ENCODE measurements around the gene SERAC1. TPM values are rescaled to one million over a fixed set of nuclear protein-coding genes. Genes with fewer than 3 reads are reported as not detected.
A peak's percentile ranks its signal among the peaks of the same experiment; 100 is the strongest.

Gene SERAC1
- total RNA-seq, 1 experiment from 2014 or later = 7.6 TPM

DNA sequence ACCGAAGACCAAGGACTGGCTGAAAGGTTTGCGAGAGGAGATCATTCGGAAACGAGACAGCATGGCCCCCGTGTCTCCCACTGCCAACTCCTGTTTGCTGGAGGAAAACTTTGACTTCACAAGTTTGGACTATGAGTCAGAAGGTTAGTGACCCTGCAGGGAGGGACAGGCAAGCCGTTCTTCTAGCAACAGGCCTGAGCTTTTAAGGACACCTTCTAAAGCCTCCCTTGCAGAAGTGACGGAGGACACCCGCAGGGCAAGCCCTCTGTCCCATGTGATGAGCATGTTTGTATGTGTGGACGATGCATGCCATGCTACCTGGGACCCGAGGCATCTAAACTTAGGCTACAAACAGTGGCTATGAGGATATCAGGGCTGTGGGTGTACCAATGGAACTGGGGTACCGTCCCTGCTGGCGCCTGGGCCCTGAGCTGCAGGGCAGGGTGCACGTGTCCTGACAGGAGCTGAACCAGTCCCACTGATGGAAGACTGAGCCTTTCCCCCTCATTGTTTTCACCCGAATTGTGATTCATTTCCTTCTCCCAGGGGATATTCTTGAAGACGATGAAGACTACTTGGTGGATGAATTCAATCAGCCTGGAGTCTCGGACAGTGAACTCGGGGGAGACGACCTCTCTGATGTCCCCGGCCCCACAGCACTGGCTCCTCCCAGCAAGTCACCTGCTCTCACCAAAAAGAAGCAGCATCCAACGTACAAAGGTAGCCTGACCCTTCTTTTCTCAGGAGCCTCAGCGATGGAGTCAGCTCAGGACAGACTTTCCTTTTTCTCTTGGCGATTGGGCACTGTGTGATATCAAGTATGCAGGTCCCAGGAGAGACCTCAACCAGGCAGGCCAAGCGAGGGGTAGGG, 84.4 kb downstream of the SERAC1 start:
- Mint-ChIP-seq H3K27me3 (ENCODE audit: low read depth) (no peaks in the 10 kb centered on the region; the same call in 1 of the 2 replicates), H3K9me3 (no peaks in the 10 kb centered on the region), H3K36me3 (ENCODE audit: insufficient read depth in 1 of 3, low read depth in 3 of 3) (peaks cover 13 to 78% (median 19%) of the 10 kb centered on the region in 3 experiments; a peak in 6 of 7 replicates), H3K4me1 (no peaks in the 10 kb centered on the region), H3K4me3 (no peak overlapping the region), H3K27ac (peak overlapping the region in 2 of 3 experiments; percentile 34 to 70; a peak in 3 of 7 replicates)
- Histone ChIP-seq H3K4me2 (ENCODE audit: insufficient read depth, insufficient read length, low read length) (no peak overlapping the region), H3K23me2 (ENCODE audit: insufficient read length, low read depth, low read length, poor library complexity, severe bottlenecking) (no peaks in the 10 kb centered on the region), H3K18ac (ENCODE audit: insufficient read length, low read depth, low read length) (no peak overlapping the region), H2AFZ (ENCODE audit: low read length) (no peak overlapping the region), H3K23ac (ENCODE audit: insufficient read length, low read depth, low read length) (no peak overlapping the region), H2BK5ac (ENCODE audit: insufficient read length, low read length) (no peak overlapping the region), H3K56ac (ENCODE audit: insufficient read length, low read depth, low read length) (no peak overlapping the region), H3K14ac (ENCODE audit: insufficient read depth, low read length) (no peak overlapping the region), H4K5ac (ENCODE audit: insufficient read length, low read depth, low read length) (no peak overlapping the region), H3T11ph (ENCODE audit: low read length) (no peak overlapping the region), H3K9me3 (ENCODE audit: control insufficient read depth, low read depth, low read length) (no peaks in the 10 kb centered on the region), H2BK120ac (ENCODE audit: low read depth, low read length, poor library complexity, severe bottlenecking) (no peak overlapping the region), H3K9ac (ENCODE audit: extremely low read depth, insufficient read length, low read length) (no peak overlapping the region), H4K91ac (ENCODE audit: insufficient read length, low read depth, low read length) (no peak overlapping the region), H3K4me1 (ENCODE audit: insufficient read depth, low read length) (no peaks in the 10 kb centered on the region), H3K27me3 (ENCODE audit: insufficient read depth, low read length) (no peaks in the 10 kb centered on the region), H4K8ac (replicated peaks; ENCODE audit: insufficient read length, low read depth, low read length) (no peak overlapping the region), H2BK12ac (ENCODE audit: insufficient read length, low read depth, low read length) (no peak overlapping the region), H3K27ac (ENCODE audit: insufficient read length, low read depth, low read length) (no peak overlapping the region), H2BK20ac (ENCODE audit: low read depth, low read length, poor library complexity, severe bottlenecking) (no peak overlapping the region), H3K79me1 (ENCODE audit: insufficient read depth, low read depth, low read length, poor library complexity, severe bottlenecking) (no peaks in the 10 kb centered on the region), H2AK5ac (ENCODE audit: insufficient read length, low read length) (no peak overlapping the region), H3K4ac (ENCODE audit: low read depth, low read length) (no peak overlapping the region), H3K79me2 (ENCODE audit: insufficient read depth, low read length) (no peaks in the 10 kb centered on the region), H2BK15ac (ENCODE audit: low read depth, low read length) (no peak overlapping the region), H4K20me1 (ENCODE audit: control insufficient read depth, insufficient read depth, insufficient read length) (no peaks in the 10 kb centered on the region)
- DNase-seq = no peak
- no CpG with 5 or more reads among the region's 23 CpGs for WGBS (ENCODE audit: extremely low coverage, insufficient read length, low lambda C conversion rate)
- TF ChIP-seq, protein P1, sequence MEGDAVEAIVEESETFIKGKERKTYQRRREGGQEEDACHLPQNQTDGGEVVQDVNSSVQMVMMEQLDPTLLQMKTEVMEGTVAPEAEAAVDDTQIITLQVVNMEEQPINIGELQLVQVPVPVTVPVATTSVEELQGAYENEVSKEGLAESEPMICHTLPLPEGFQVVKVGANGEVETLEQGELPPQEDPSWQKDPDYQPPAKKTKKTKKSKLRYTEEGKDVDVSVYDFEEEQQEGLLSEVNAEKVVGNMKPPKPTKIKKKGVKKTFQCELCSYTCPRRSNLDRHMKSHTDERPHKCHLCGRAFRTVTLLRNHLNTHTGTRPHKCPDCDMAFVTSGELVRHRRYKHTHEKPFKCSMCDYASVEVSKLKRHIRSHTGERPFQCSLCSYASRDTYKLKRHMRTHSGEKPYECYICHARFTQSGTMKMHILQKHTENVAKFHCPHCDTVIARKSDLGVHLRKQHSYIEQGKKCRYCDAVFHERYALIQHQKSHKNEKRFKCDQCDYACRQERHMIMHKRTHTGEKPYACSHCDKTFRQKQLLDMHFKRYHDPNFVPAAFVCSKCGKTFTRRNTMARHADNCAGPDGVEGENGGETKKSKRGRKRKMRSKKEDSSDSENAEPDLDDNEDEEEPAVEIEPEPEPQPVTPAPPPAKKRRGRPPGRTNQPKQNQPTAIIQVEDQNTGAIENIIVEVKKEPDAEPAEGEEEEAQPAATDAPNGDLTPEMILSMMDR (conservative IDR thresholded peaks at IDR 0.05) = no peak

Data from H9 (cell line).